BJ (cell line): ENCODE measurements around the gene SNX33. TPM values are rescaled to one million over a fixed set of nuclear protein-coding genes. Genes with fewer than 3 reads are reported as not detected.

Source experiments
- CTCF ChIA-PET: fragments of 350-600 bp; formaldehyde crosslinking; extraction: SDS; loops from one replicate; lab custom pipeline; 2021; ENCODE audit warnings: antibody characterized with exemption, inconsistent platforms; lab: Yijun Ruan, JAX
- POLR2A ChIA-PET: fragments of 300-600 bp; sonication (Branson Sonifier 250); formaldehyde crosslinking; extraction: SDS; loops from one replicate; lab custom pipeline; 2021; ENCODE audit warnings: antibody characterized with exemption; lab: Charles Lee
- DNase-seq: peaks from one replicate; pipeline ENCODE4 v3.0.0-alpha.2; 2011; ENCODE audit warnings: low read depth
- H3K27me3 ChIP-seq: 2 replicates; pipeline ENCODE4 v1.6.0; 2011; ENCODE audit warnings: low read length; ENCODE audit not compliant: control insufficient read depth, insufficient read depth
- H3K36me3 ChIP-seq: 2 replicates; pipeline ENCODE4 v1.5.1; 2011; ENCODE audit warnings: low read length; ENCODE audit not compliant: control insufficient read depth, insufficient read depth
- H3K4me3 ChIP-seq: 2 replicates; pipeline ENCODE4 v1.5.1; 2011; ENCODE audit warnings: low read depth, mild to moderate bottlenecking, control low read depth, low read length
- polyA plus RNA-seq: library from polyadenylated mRNA; depleted of rRNA; stranded (reverse); fragments of >200 nt; gene quantifications from 2 replicates; pipeline ENCODE4 v1.2.3, GENCODE V29; 2011
- TF ChIP-seq, protein P1 (sequence below): IDR thresholded peaks from 2 replicates; pipeline ENCODE4 v1.5.1; 2011; ENCODE audit warnings: low read depth, mild to moderate bottlenecking, control low read depth, inconsistent platforms, low read length, moderate library complexity; ENCODE audit not compliant: insufficient read depth

SNX33 gene
- polyA plus RNA-seq, 1 experiment: 23.5 TPM

DNA sequence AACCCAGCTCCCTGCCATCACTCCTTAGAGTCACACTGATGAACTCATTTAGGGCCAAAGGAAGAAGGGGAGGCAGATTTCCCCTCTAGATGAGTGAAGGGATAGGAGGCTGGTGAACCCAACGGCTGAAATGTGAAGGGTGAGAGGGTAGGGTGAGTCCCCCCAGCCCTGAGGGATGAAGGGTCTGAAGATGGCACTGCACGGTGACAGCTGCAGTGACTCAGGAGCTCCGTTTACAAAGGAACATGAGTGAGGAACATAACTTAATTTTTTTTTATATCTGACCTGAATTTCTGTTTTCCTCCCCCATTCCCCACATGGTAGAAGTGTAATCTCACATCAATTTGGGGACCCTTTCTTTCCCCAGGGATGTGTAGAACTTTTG lies 14.0 kb downstream of the SNX33 start:
- H3K4me3 ChIP-seq: no peak overlapping the region
- ChIA-PET CTCF (interaction anchor here (1.2 to 1.5 kb wide), 3 partner anchors 11 to 14 kb away, joined by 4 to 8 read pairs (median 7); partner anchors contain the start of gene SNX33), POLR2A (interaction anchor here (0.6 to 1.1 kb wide), 4 partner anchors 14 to 209 kb away, joined by 3 to 12 read pairs (median 7); partner anchors contain the start of gene SNX33)
- peaks cover 16% of the 10 kb centered on the region for H3K36me3 ChIP-seq
- no peaks in the 10 kb centered on the region for H3K27me3 ChIP-seq
- DNase-seq: no peak
- TF ChIP-seq, protein P1, sequence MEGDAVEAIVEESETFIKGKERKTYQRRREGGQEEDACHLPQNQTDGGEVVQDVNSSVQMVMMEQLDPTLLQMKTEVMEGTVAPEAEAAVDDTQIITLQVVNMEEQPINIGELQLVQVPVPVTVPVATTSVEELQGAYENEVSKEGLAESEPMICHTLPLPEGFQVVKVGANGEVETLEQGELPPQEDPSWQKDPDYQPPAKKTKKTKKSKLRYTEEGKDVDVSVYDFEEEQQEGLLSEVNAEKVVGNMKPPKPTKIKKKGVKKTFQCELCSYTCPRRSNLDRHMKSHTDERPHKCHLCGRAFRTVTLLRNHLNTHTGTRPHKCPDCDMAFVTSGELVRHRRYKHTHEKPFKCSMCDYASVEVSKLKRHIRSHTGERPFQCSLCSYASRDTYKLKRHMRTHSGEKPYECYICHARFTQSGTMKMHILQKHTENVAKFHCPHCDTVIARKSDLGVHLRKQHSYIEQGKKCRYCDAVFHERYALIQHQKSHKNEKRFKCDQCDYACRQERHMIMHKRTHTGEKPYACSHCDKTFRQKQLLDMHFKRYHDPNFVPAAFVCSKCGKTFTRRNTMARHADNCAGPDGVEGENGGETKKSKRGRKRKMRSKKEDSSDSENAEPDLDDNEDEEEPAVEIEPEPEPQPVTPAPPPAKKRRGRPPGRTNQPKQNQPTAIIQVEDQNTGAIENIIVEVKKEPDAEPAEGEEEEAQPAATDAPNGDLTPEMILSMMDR: no peak

GRCh38 chr15:75662823-75663519 lies 15.3 kb downstream of the SNX33 start:
- POLR2A ChIA-PET: no interaction called here
- no peak overlapping the region for H3K4me3 ChIP-seq
- H3K36me3 ChIP-seq: peaks cover 8% of the 10 kb centered on the region
- CTCF ChIA-PET: no interaction called here
- no peak for DNase-seq
- TF ChIP-seq, protein P1: no peak
- no peaks in the 10 kb centered on the region for H3K27me3 ChIP-seq

DNA sequence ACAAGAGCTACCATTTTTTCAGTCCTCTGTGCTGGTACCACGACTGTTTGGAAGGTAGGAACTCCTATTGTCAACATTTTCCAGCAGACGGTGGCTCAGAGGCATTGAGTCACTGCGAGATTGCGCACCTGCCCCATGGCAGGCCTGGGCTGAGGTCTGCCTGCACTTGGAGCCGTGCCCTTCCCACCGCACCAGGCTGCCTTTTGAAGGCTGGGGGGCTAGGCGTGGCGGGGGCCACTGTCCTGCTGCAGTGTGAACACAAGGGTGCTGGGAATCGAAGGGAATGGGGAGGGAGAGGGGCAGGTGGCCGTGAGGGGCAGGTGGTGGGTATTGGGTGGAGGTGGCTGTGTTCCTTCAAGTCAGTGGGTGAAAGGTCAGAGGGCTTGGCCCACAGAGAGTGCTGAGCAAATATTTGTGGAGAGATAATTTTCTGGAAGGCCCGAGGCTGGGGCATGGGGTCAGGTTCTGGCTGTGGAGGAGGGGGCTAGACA lies 16.3 kb downstream of the SNX33 start:
- ChIA-PET POLR2A (no interaction called here), CTCF (no interaction called here)
- Histone ChIP-seq H3K4me3 (no peak overlapping the region), H3K36me3 (peaks cover 5% of the 10 kb centered on the region), H3K27me3 (no peaks in the 10 kb centered on the region)
- TF ChIP-seq, protein P1: no peak
- DNase-seq: no peak

GRCh38 chr15:75666823-75667501 lies 19.2 kb downstream of the SNX33 start:
- POLR2A ChIA-PET: interaction anchor here (0.5 kb wide), 1 partner anchor 20 kb away, joined by 3 read pairs; no protein-coding TSS in a partner anchor
- Histone ChIP-seq H3K36me3 (peaks cover 3% of the 10 kb centered on the region), H3K4me3 (no peak overlapping the region), H3K27me3 (no peaks in the 10 kb centered on the region)
- peak; percentile 98 for DNase-seq
- TF ChIP-seq, protein P1: no peak
- CTCF ChIA-PET: interaction anchor here (0.8 to 3.4 kb wide), 5 partner anchors 13 to 158 kb away, joined by 3 to 10 read pairs (median 3); partner anchors contain the start of genes IMP3 and SNX33
